H9 (cell line): ENCODE data around the gene MTHFS. TPM values are rescaled to one million over a fixed set of nuclear protein-coding genes. Genes with fewer than 3 reads are reported as not detected.

Experiments
- DNase-seq: peaks from one replicate; pipeline ENCODE4 v3.0.0-alpha.2; 2017
- H2AFZ ChIP-seq: one replicate; pipeline ENCODE4 v1.6.1; 2013; ENCODE audit warnings: mild to moderate bottlenecking, low read length, control low read depth, moderate library complexity
- H2AK5ac ChIP-seq: 2 replicates; pipeline ENCODE4 v1.6.1; 2013; ENCODE audit warnings: low read length, control low read depth, mixed read lengths; ENCODE audit not compliant: insufficient read length
- H2BK120ac ChIP-seq: one replicate; pipeline ENCODE4 v1.6.1; 2013; ENCODE audit warnings: low read depth, mild to moderate bottlenecking, low read length, control low read depth, inconsistent platforms; ENCODE audit not compliant: poor library complexity, severe bottlenecking
- H2BK12ac ChIP-seq: 2 replicates; pipeline ENCODE4 v1.6.1; 2013; ENCODE audit warnings: low read length, control low read depth, mixed read lengths, low read depth; ENCODE audit not compliant: insufficient read length
- H2BK15ac ChIP-seq: 2 replicates; pipeline ENCODE4 v1.6.1; 2013; ENCODE audit warnings: low read depth, low read length, control low read depth
- H2BK20ac ChIP-seq: one replicate; pipeline ENCODE4 v1.6.1; 2013; ENCODE audit warnings: low read depth, mild to moderate bottlenecking, low read length, control low read depth, inconsistent platforms; ENCODE audit not compliant: poor library complexity, severe bottlenecking
- H2BK5ac ChIP-seq: 2 replicates; pipeline ENCODE4 v1.6.1; 2013; ENCODE audit warnings: low read length, control low read depth, mixed read lengths; ENCODE audit not compliant: insufficient read length
- H3K14ac ChIP-seq: 2 replicates; pipeline ENCODE4 v1.6.1; 2013; ENCODE audit warnings: low read length, control low read depth; ENCODE audit not compliant: insufficient read depth
- H3K18ac ChIP-seq: 2 replicates; pipeline ENCODE4 v1.6.1; 2013; ENCODE audit warnings: low read depth, mild to moderate bottlenecking, mixed read lengths, low read length, control low read depth; ENCODE audit not compliant: insufficient read length
- H3K23ac ChIP-seq: 2 replicates; pipeline ENCODE4 v1.6.1; 2013; ENCODE audit warnings: low read length, control low read depth, mixed read lengths, low read depth; ENCODE audit not compliant: insufficient read length
- H3K23me2 ChIP-seq: 2 replicates; pipeline ENCODE4 v1.6.1; 2013; ENCODE audit warnings: low read depth, mild to moderate bottlenecking, mixed read lengths, low read length, control low read depth; ENCODE audit not compliant: insufficient read length, poor library complexity, severe bottlenecking
- H3K27ac ChIP-seq: 2 replicates; pipeline ENCODE4 v1.5.1; 2013; ENCODE audit warnings: low read length, control low read depth, mixed read lengths, low read depth; ENCODE audit not compliant: insufficient read length
- H3K27me3 ChIP-seq: 2 replicates; pipeline ENCODE4 v1.6.1; 2013; ENCODE audit warnings: low read length, control low read depth, inconsistent platforms; ENCODE audit not compliant: insufficient read depth
- H3K4ac ChIP-seq: 2 replicates; pipeline ENCODE4 v1.6.1; 2013; ENCODE audit warnings: low read depth, mild to moderate bottlenecking, control low read depth, inconsistent platforms, low read length, moderate library complexity
- H3K4me1 ChIP-seq: 2 replicates; pipeline ENCODE4 v1.6.1; 2013; ENCODE audit warnings: low read length, control low read depth, inconsistent platforms; ENCODE audit not compliant: insufficient read depth
- H3K4me2 ChIP-seq: 2 replicates; pipeline ENCODE4 v1.6.1; 2013; ENCODE audit warnings: low read length, control low read depth, mixed read lengths; ENCODE audit not compliant: insufficient read length, insufficient read depth
- H3K56ac ChIP-seq: 2 replicates; pipeline ENCODE4 v1.6.1; 2013; ENCODE audit warnings: low read depth, mild to moderate bottlenecking, mixed read lengths, low read length, control low read depth; ENCODE audit not compliant: insufficient read length
- H3K79me1 ChIP-seq: 2 replicates; pipeline ENCODE4 v1.6.1; 2013; ENCODE audit warnings: low read depth, mild to moderate bottlenecking, moderate library complexity, low read length, control low read depth, inconsistent platforms; ENCODE audit not compliant: insufficient read depth, poor library complexity, severe bottlenecking
- H3K79me2 ChIP-seq: 2 replicates; pipeline ENCODE4 v1.6.1; 2013; ENCODE audit warnings: low read length, control low read depth, inconsistent platforms; ENCODE audit not compliant: insufficient read depth
- H3K9ac ChIP-seq: 2 replicates; pipeline ENCODE4 v1.6.1; 2013; ENCODE audit warnings: low read length, control low read depth, mixed read lengths; ENCODE audit not compliant: insufficient read length; ENCODE audit errors: extremely low read depth
- H3K9me3 ChIP-seq: one replicate; pipeline ENCODE4 v1.6.1; 2013; ENCODE audit warnings: low read depth, low read length, inconsistent platforms; ENCODE audit not compliant: control insufficient read depth
- H3T11ph ChIP-seq: one replicate; pipeline ENCODE4 v1.6.1; 2013; ENCODE audit warnings: mild to moderate bottlenecking, low read length, control low read depth, inconsistent platforms
- H4K20me1 ChIP-seq: one replicate; pipeline ENCODE4 v1.6.1; 2013; ENCODE audit not compliant: control insufficient read depth, insufficient read length, insufficient read depth
- H4K5ac ChIP-seq: 2 replicates; pipeline ENCODE4 v1.6.1; 2013; ENCODE audit warnings: low read depth, mild to moderate bottlenecking, mixed read lengths, low read length, control low read depth; ENCODE audit not compliant: insufficient read length
- H4K8ac ChIP-seq: replicated peaks from 2 replicates; pipeline ENCODE4 v1.6.1; 2013; ENCODE audit warnings: low read length, control low read depth, mixed read lengths, low read depth; ENCODE audit not compliant: insufficient read length
- H4K91ac ChIP-seq: 2 replicates; pipeline ENCODE4 v1.6.1; 2013; ENCODE audit warnings: low read depth, mild to moderate bottlenecking, moderate library complexity, mixed read lengths, low read length, control low read depth; ENCODE audit not compliant: insufficient read length
- H3K27ac Mint-ChIP-seq, 3 experiments: 2 replicates in 2 of 3; 3 replicates in 1 of 3; pipeline ENCODE4 v1.8.0; 2020 to 2021; ENCODE audit warnings: mixed read lengths in 3 of 3, mild to moderate bottlenecking in 1 of 3, moderate library complexity in 1 of 3
- H3K27me3 Mint-ChIP-seq: 2 replicates; pipeline ENCODE4 v1.8.0; 2021; ENCODE audit warnings: low read depth, mild to moderate bottlenecking, moderate library complexity, mixed read lengths
- H3K36me3 Mint-ChIP-seq, 3 experiments: 2 replicates in 2 of 3; 3 replicates in 1 of 3; pipeline ENCODE4 v1.8.0; 2020 to 2021; ENCODE audit warnings: low read depth in 3 of 3, mixed read lengths in 3 of 3; ENCODE audit not compliant: insufficient read depth in 1 of 3
- H3K4me1 Mint-ChIP-seq, 2 experiments: 2 replicates each; pipeline ENCODE4 v1.8.0; 2020; ENCODE audit warnings: mixed read lengths in 2 of 2
- H3K4me3 Mint-ChIP-seq, 2 experiments: 2 replicates in 1 of 2; 3 replicates in 1 of 2; pipeline ENCODE4 v1.8.0; 2020 to 2021; ENCODE audit warnings: mild to moderate bottlenecking in 2 of 2, mixed read lengths in 2 of 2, moderate library complexity in 1 of 2
- H3K9me3 Mint-ChIP-seq, 2 experiments: 2 replicates in 1 of 2; 3 replicates in 1 of 2; pipeline ENCODE4 v1.8.0; 2020; ENCODE audit warnings: mild to moderate bottlenecking in 2 of 2, mixed read lengths in 2 of 2, moderate library complexity in 1 of 2
- CTCF ChIP-seq: fragments of 200-600 bp; sonication (generic); conservative IDR thresholded peaks from 3 replicates; pipeline ENCODE4 v1.8.0; 2021; ENCODE audit warnings: antibody characterized with exemption, mild to moderate bottlenecking
- WGBS: extraction: QIAGEN DNeasy Blood & Tissue Kit; methylation state at CpG from one replicate; pipeline ENCODE4 v1.1.7; 2013; ENCODE audit warnings: missing lambda C conversion rate, low lambda C conversion rate, mixed read lengths; ENCODE audit not compliant: insufficient read length; ENCODE audit errors: extremely low coverage; 5-methylcytosine and 5-hydroxymethylcytosine counted together
- total RNA-seq: library from RNA; stranded (reverse); gene quantifications from 2 replicates; pipeline ENCODE4 v1.2.1, GENCODE V29; 2021

MTHFS gene
- total RNA-seq, 1 experiment from 2014 or later = 36.9 TPM

GRCh38 chr15:79832367-79833120 lies 64.3 kb downstream of the MTHFS start:
- H3K27ac Mint-ChIP-seq = no peak overlapping the region

More at GRCh38 chr15:79832367-79833120, 64.3 kb downstream of the MTHFS start:
- Histone ChIP-seq H3K14ac (no peak overlapping the region), H4K91ac (no peak overlapping the region), H3K23me2 (no peaks in the 10 kb centered on the region), H4K5ac (no peak overlapping the region), H2AFZ (no peak overlapping the region), H3K4me2 (no peak overlapping the region), H2BK120ac (no peak overlapping the region), H3K56ac (no peak overlapping the region), H3K27ac (no peak overlapping the region), H3K9me3 (no peaks in the 10 kb centered on the region), H3K27me3 (no peaks in the 10 kb centered on the region), H3T11ph (no peak overlapping the region), H3K18ac (no peak overlapping the region), H3K79me2 (no peaks in the 10 kb centered on the region), H3K79me1 (no peaks in the 10 kb centered on the region), H3K23ac (no peak overlapping the region), H3K4ac (no peak overlapping the region), H4K8ac (no peak overlapping the region), H3K4me1 (no peaks in the 10 kb centered on the region), H3K9ac (no peak overlapping the region), H2AK5ac (no peak overlapping the region), H4K20me1 (no peaks in the 10 kb centered on the region), H2BK12ac (no peak overlapping the region), H2BK20ac (no peak overlapping the region), H2BK15ac (no peak overlapping the region), H2BK5ac (no peak overlapping the region)
- TF ChIP-seq CTCF = no peak
- DNase-seq = no peak
- Mint-ChIP-seq H3K27me3 (no peaks in the 10 kb centered on the region; the same call in 1 of the 2 replicates), H3K36me3 (peaks cover 9 to 21% (median 18%) of the 10 kb centered on the region in 3 experiments), H3K4me3 (no peak overlapping the region), H3K4me1 (no peaks in the 10 kb centered on the region; a peak in 1 of 4 replicates), H3K9me3 (no peaks in the 10 kb centered on the region; a peak in 1 of 5 replicates)
- WGBS = no CpG with 5 or more reads among the region's 1 CpG
